GM12864 (cell line): ENCODE results near the gene APOA1.

Experiments used
- DNase-seq: peaks from one replicate; pipeline ENCODE4 v3.0.0-alpha.2; 2011; ENCODE audit warnings: low read depth
- H3K4me3 ChIP-seq: 2 replicates; pipeline ENCODE4 v1.5.1; 2011; ENCODE audit warnings: mild to moderate bottlenecking, low read depth, low read length, control low read depth
- TF ChIP-seq, protein P1 (sequence below): IDR thresholded peaks from 2 replicates; pipeline ENCODE4 v1.5.1; 2011; ENCODE audit warnings: low read depth, mild to moderate bottlenecking, moderate library complexity, low read length, control low read depth, inconsistent platforms; ENCODE audit errors: missing control alignments

The APOA1 gene

DNA sequence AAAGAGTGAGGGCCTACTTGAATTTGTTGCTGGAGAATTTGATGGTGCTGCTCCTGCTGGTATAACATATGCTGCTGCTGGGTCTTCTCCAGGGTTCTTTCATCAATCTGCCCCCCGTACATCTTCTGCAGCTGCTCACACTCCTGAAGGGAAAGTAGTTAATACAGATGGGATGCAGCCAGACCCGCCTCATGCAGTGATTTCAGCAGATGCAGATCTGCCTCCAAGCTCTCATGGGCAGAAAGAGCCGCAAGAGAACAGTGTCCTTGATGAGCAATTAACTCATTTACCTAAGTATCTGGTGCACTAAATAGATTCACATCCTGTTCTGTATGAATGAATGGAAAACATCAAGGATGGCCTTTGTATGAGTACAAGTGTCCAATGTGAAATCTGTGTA, 24.8 kb upstream of the APOA1 start:
- TF ChIP-seq, protein P1, sequence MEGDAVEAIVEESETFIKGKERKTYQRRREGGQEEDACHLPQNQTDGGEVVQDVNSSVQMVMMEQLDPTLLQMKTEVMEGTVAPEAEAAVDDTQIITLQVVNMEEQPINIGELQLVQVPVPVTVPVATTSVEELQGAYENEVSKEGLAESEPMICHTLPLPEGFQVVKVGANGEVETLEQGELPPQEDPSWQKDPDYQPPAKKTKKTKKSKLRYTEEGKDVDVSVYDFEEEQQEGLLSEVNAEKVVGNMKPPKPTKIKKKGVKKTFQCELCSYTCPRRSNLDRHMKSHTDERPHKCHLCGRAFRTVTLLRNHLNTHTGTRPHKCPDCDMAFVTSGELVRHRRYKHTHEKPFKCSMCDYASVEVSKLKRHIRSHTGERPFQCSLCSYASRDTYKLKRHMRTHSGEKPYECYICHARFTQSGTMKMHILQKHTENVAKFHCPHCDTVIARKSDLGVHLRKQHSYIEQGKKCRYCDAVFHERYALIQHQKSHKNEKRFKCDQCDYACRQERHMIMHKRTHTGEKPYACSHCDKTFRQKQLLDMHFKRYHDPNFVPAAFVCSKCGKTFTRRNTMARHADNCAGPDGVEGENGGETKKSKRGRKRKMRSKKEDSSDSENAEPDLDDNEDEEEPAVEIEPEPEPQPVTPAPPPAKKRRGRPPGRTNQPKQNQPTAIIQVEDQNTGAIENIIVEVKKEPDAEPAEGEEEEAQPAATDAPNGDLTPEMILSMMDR, result no peak
- no peak overlapping the region for H3K4me3 ChIP-seq
- DNase-seq, result no peak

DNA sequence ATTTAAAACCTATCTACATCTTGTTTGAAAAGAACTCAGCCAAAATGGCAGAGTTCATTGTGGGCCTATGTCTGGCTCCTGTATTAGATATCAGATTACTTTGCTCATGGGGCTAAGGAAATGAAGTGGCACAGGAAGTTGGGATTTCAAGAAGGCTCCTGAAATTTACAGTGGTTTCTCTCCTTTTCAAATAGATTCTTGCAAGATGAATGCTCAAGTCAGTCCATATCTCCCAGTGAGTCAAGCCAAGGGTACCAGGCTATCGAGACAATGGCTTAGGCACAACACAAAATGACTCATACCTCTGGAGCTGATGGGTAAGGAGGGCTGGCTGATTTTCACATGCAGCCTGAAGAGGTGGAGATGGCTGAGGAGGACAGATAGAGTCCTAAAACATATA, 24.1 kb upstream of the APOA1 start:
- no peak overlapping the region for H3K4me3 ChIP-seq
- TF ChIP-seq, protein P1, result no peak
- no peak for DNase-seq

DNA sequence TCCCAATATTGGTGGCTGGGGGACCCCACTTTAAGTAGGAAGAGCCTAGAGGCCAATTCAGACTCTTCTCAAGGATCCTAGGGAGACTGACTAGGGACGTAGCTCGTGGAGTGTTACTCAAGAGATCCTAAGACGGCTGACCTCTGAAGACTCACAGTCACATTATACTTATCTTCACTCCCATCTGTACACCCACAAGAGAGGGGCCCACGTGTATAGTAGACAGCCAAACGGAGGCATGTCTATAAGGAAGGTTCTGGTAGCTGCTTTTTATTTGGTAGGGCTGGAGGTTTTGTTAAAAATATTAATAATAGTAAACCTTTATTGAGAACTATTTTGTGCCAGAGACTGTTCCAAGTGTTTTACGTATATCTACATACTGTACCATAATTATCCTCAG, 22.9 kb upstream of the APOA1 start:
- DNase-seq, result no peak

DNA sequence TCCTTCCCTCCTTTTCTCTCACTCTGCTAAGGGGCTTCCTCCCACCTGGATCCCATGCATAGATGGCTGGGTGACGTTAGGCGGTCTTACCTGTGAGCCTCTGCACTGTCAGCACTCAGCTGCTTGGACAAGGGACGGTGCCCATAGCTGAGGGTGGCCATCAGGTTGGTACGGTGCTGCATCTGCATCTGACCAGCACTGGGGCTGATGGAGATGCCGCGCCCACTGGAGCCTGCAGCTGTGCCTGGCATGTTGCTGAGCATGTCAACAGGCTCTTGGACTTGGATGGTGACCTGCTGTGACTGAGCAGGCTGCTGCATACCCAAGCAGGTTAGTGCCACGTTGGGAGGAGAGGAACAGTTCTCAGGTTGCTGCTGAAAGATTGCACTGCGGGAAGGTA, 21.8 kb upstream of the APOA1 start:
- DNase-seq, result no peak
- TF ChIP-seq, protein P1, result no peak
- H3K4me3 ChIP-seq, result no peak overlapping the region

More for the DNA sequence above, 22.9 kb upstream of the APOA1 start:
- TF ChIP-seq, protein P1, result no peak
- no peak overlapping the region for H3K4me3 ChIP-seq

DNA sequence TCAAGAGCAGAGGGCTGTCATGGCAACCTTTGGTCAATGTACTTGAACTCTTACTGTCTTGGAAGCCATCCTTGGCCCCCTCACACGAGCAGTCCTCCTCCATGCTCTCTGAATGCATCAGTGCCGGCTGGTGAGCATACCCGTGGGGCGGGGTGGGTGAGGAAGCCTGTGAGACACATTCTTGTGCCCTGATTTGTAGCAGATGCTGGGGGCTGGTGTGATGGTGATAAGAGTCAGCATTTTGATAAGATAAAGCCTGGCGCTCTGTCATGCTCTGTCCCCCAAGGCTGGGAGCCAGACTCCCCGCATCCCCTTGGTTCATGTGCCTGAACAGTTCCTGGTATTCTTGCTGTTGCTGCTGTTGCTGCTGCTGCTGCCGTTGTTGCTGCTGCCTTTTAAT, 20.5 kb upstream of the APOA1 start:
- TF ChIP-seq, protein P1, result no peak
- DNase-seq, result no peak
- no peak overlapping the region for H3K4me3 ChIP-seq

DNA sequence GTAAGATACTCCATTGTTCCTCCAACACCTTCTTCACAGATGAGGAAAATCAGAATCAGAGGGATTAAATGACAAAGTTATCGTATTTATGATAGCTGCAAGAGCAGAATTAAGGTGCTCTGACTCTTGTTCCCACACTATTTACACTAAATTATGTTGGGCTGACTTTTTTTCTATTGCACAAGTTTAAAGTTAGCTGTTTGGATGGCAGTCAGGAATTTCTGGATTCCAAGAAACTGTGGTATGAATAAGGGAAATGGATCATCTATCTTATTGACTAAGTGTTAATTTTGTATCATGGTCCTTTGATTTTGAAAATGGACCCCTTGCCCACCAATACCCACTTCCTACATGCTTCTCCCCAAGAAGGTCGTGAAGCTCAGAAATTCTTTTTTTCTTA, 19.9 kb upstream of the APOA1 start:
- TF ChIP-seq, protein P1, result no peak
- no peak overlapping the region for H3K4me3 ChIP-seq

DNA sequence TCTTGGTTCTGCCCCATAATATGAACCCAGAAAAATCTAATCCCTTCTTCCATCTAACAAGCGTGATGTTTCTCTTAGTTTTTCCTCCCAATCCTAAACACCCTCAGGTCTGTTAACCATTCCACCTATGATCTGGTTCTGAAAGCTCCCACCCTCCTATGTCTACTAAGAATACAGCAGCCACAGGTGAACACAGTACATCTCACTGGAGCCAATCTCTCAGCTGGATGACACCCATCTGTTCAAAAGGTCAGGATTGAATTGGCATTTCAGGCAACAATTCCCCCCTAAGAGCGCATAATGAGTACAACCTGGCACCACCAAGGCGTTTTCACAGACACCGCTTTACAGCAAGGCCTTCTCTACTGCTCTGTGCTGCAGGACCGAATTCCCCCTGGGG, 19.0 kb upstream of the APOA1 start:
- H3K4me3 ChIP-seq, result no peak overlapping the region
- no peak for DNase-seq
- TF ChIP-seq, protein P1, result no peak

More for the DNA sequence above, 19.9 kb upstream of the APOA1 start:
- no peak for DNase-seq
